ENCODE results near the gene SPDL1. TPM values are rescaled to one million over a fixed set of nuclear protein-coding genes. Genes with fewer than 3 reads are reported as not detected.

The SPDL1 gene
- total RNA-seq, 1 donor from 2014 or later = 37.7 TPM

GRCh38 chr5:169592937-169593650, 9.5 kb downstream of the SPDL1 start:
- Mint-ChIP-seq H3K36me3 (peaks cover 33% of the 10 kb centered on the region), H3K27me3 (no peaks in the 10 kb centered on the region), H3K9me3 (no peaks in the 10 kb centered on the region), H3K4me1 (ENCODE audit: unreplicated experiment) (no peaks in the 10 kb centered on the region), H3K27ac (peak overlapping the region; percentile 34), H3K4me3 (no peak overlapping the region)
- DNase-seq (ENCODE audit: extremely low spot score, unreplicated experiment) = no peak
- TF ChIP-seq CTCF (conservative IDR thresholded peaks at IDR 0.05) = no peak

GRCh38 chr5:169595172-169595820, 11.7 kb downstream of the SPDL1 start:
- no peak for TF ChIP-seq CTCF (conservative IDR thresholded peaks at IDR 0.05)
- Mint-ChIP-seq H3K4me3 (no peak overlapping the region), H3K36me3 (peaks cover 24% of the 10 kb centered on the region), H3K4me1 (ENCODE audit: unreplicated experiment) (no peaks in the 10 kb centered on the region), H3K9me3 (no peaks in the 10 kb centered on the region), H3K27me3 (no peaks in the 10 kb centered on the region), H3K27ac (no peak overlapping the region)
- no peak for DNase-seq (ENCODE audit: extremely low spot score, unreplicated experiment)

GRCh38 chr5:169599451-169599850, 15.9 kb downstream of the SPDL1 start:
- TF ChIP-seq CTCF (conservative IDR thresholded peaks at IDR 0.05) = no peak
- H3K27ac Mint-ChIP-seq = no peak overlapping the region

GRCh38 chr5:169602535-169602934, 19.0 kb downstream of the SPDL1 start:
- Mint-ChIP-seq H3K4me3 (no peak overlapping the region), H3K36me3 (peaks cover 12% of the 10 kb centered on the region), H3K27ac (no peak overlapping the region), H3K9me3 (no peaks in the 10 kb centered on the region), H3K4me1 (ENCODE audit: unreplicated experiment) (no peaks in the 10 kb centered on the region), H3K27me3 (peaks cover 3% of the 10 kb centered on the region)
- DNase-seq (ENCODE audit: extremely low spot score, unreplicated experiment) = no peak
- no peak for TF ChIP-seq CTCF (conservative IDR thresholded peaks at IDR 0.05)

More at GRCh38 chr5:169599451-169599850, 15.9 kb downstream of the SPDL1 start:
- DNase-seq (ENCODE audit: extremely low spot score, unreplicated experiment) = no peak
- no peaks in the 10 kb centered on the region for H3K9me3 Mint-ChIP-seq
- H3K4me1 Mint-ChIP-seq (ENCODE audit: unreplicated experiment) = no peaks in the 10 kb centered on the region
- no peak overlapping the region for H3K4me3 Mint-ChIP-seq
- H3K36me3 Mint-ChIP-seq = peaks cover 13% of the 10 kb centered on the region
- H3K27me3 Mint-ChIP-seq = no peaks in the 10 kb centered on the region

GRCh38 chr5:169606279-169606678, 22.7 kb downstream of the SPDL1 start:
- H3K27ac Mint-ChIP-seq = no peak overlapping the region
- no peak overlapping the region for H3K4me3 Mint-ChIP-seq
- DNase-seq (ENCODE audit: extremely low spot score, unreplicated experiment) = no peak
- H3K27me3 Mint-ChIP-seq = peaks cover 6% of the 10 kb centered on the region
- no peaks in the 10 kb centered on the region for H3K4me1 Mint-ChIP-seq (ENCODE audit: unreplicated experiment)
- TF ChIP-seq CTCF (conservative IDR thresholded peaks at IDR 0.05) = no peak
- peaks cover 8% of the 10 kb centered on the region for H3K36me3 Mint-ChIP-seq
- H3K9me3 Mint-ChIP-seq = no peaks in the 10 kb centered on the region

Data from type B pancreatic cell (in vitro differentiated cells).